K562 (cell line): Measurements from ENCODE around the gene SEC14L2. TPM values are rescaled to one million over a fixed set of nuclear protein-coding genes. Genes with fewer than 3 reads are reported as not detected.
"Not testable (repeated sequence)": the region's sequence is repeated elsewhere in the genome, so short reads cannot be mapped to it uniquely, and the experiment has no call there.

Experiments
- ATAC-seq: fragments of 200-7000 bp; cut with Tn5 transposase; 3 replicates; pipeline ENCODE4 v1.9.1; 2020; ENCODE audit warnings: moderate library complexity
- BruUV-seq: library from RNA; stranded (reverse); fragments of 400-500 nt; replicated peaks from 2 replicates; lab custom pipeline; 2021; lab: Mats Ljungman, UMichigan
- CTCF ChIA-PET: fragments of 300-600 bp; formaldehyde crosslinking; extraction: SDS; loops from one replicate; lab custom pipeline; 2021; ENCODE audit warnings: low intra/inter-chr PET ratio; lab: Yijun Ruan, JAX
- POLR2A ChIA-PET: fragments of 300-600, 350-650 bp; sonication (Branson Sonifier 250); formaldehyde crosslinking; extraction: SDS; loops from one replicate; lab custom pipeline; 2021; ENCODE audit warnings: antibody characterized with exemption, inconsistent platforms; lab: Yijun Ruan, JAX
- DNase-seq, 4 experiments: peaks; one replicate each; pipeline versions ENCODE4 v3.0.0 to v3.0.0-alpha.2; 2011 to 2018; ENCODE audit warnings: low spot score in 3 of 4, mixed read lengths in 3 of 4; ENCODE audit errors: extremely low read depth in 1 of 4
- FAIRE-seq: peaks from 2 replicates; lab custom pipeline; 2011; peaks lifted over from hg19 to GRCh38; lab: Jason Lieb, UNC
- H2AFZ ChIP-seq: 2 replicates; pipeline ENCODE4 v1.6.0; 2011; ENCODE audit warnings: low read depth, low read length, control low read depth, inconsistent platforms
- H3K27ac ChIP-seq: fragments of 200-600 bp; 3 replicates; pipeline ENCODE4 v1.8.0; 2011; ENCODE audit warnings: low read depth, mild to moderate bottlenecking, control low read depth, inconsistent platforms, low read length, moderate library complexity, mixed read lengths; ENCODE audit errors: extremely low read depth
- H3K27me3 ChIP-seq, 2 experiments: fragments of 300-600 bp in 1 of 2; 2 replicates in 1 of 2; 3 replicates in 1 of 2; pipeline versions ENCODE4 v1.6.0 to v1.8.0; 2011; ENCODE audit warnings: inconsistent platforms in 2 of 2, low read length in 2 of 2, mild to moderate bottlenecking in 1 of 2, mixed read lengths in 1 of 2, moderate library complexity in 1 of 2; ENCODE audit not compliant: control insufficient read depth in 2 of 2, insufficient read depth in 2 of 2
- H3K36me3 ChIP-seq: fragments of 300-600 bp; 3 replicates; pipeline ENCODE4 v1.8.0; 2011; ENCODE audit warnings: mild to moderate bottlenecking, low read length, inconsistent platforms; ENCODE audit not compliant: control insufficient read depth, insufficient read depth
- H3K4me1 ChIP-seq, 2 experiments: fragments of 200-600 bp in 1 of 2; replicated peaks in 1 of 2; 2 replicates in 1 of 2; 3 replicates in 1 of 2; pipeline versions ENCODE4 v1.5.1 to v1.8.0; 2011; ENCODE audit warnings: inconsistent platforms in 2 of 2, low read length in 2 of 2, mild to moderate bottlenecking in 1 of 2, mixed read lengths in 1 of 2, moderate library complexity in 1 of 2; ENCODE audit not compliant: control insufficient read depth in 2 of 2, insufficient read depth in 2 of 2
- H3K4me2 ChIP-seq: 2 replicates; pipeline ENCODE4 v1.6.1; 2011; ENCODE audit warnings: low read length, control low read depth, inconsistent platforms, mixed read lengths; ENCODE audit not compliant: insufficient read depth
- H3K4me3 ChIP-seq: fragments of 200-600 bp; sonication (generic), shearing (Covaris generic); 2 replicates; pipeline ENCODE4 v1.5.1; 2016; ENCODE audit warnings: control low read depth, inconsistent platforms
- H3K79me2 ChIP-seq: fragments of 200-600 bp; 3 replicates; pipeline ENCODE4 v1.8.0; 2011; ENCODE audit warnings: low read length, inconsistent platforms; ENCODE audit not compliant: control insufficient read depth, insufficient read depth
- H3K9ac ChIP-seq, 2 experiments: 2 replicates each; pipeline versions ENCODE4 v1.6.0 to v1.6.1; 2011; ENCODE audit warnings: low read depth in 2 of 2, low read length in 2 of 2, control low read depth in 1 of 2, inconsistent platforms in 1 of 2, mild to moderate bottlenecking in 1 of 2, mixed read lengths in 1 of 2; ENCODE audit not compliant: insufficient read depth in 1 of 2
- H3K9me1 ChIP-seq: one replicate; pipeline ENCODE4 v1.6.0; 2011; ENCODE audit warnings: inconsistent platforms, mild to moderate bottlenecking, low read length, moderate library complexity; ENCODE audit not compliant: control insufficient read depth, insufficient read depth
- H3K9me3 ChIP-seq: replicated peaks from 2 replicates; pipeline ENCODE4 v1.5.1; 2011; ENCODE audit warnings: low read depth, low read length, inconsistent platforms; ENCODE audit not compliant: control insufficient read depth, insufficient read depth
- H4K20me1 ChIP-seq: replicated peaks from 2 replicates; pipeline ENCODE4 v1.6.1; 2011; ENCODE audit warnings: low read length, inconsistent platforms, mixed read lengths; ENCODE audit not compliant: control insufficient read depth, insufficient read depth
- HLTF ChIP-seq: fragments of 450-650 bp; IDR thresholded peaks from 2 replicates; pipeline ENCODE4 v1.6.1; 2016
- WGBS: fragments of 100-300 bp; shearing (Covaris generic); methylation state at CpG from one replicate; pipeline ENCODE4 v1.1.6; 2016; ENCODE audit warnings: low coverage, mixed read lengths; ENCODE audit not compliant: insufficient coverage; ENCODE audit errors: missing lambda C conversion rate; 5-methylcytosine and 5-hydroxymethylcytosine counted together
- in situ Hi-C: fragments of 300-500 bp; cut with MboI; formaldehyde crosslinking; loops from 4 replicates; pipeline ENCODE4 v1.15.0; 2018; ENCODE audit warnings: inconsistent platforms, mixed read lengths
- intact Hi-C: fragments of 100-400 bp; cut with micrococcal nuclease; formaldehyde crosslinking; loops from 2 replicates; pipeline ENCODE4 v1.14.2; 2022
- polyA plus RNA-seq, 8 experiments: library from polyadenylated mRNA; depleted of rRNA in 4 of 8; stranded (reverse) in 5 of 8; unstranded in 3 of 8; fragments of >200 nt; fragmentation: Nextera tagmentation in 2 of 8; fragmentation: Illumina TruSeq in 1 of 8; extraction: Ambion mirVana in 2 of 8; extraction: Trizol in 1 of 8; gene quantifications; 2 replicates each; pipeline versions ENCODE4 v1.2.1 to v1.2.3, GENCODE V29; 2011 to 2014; ENCODE audit warnings: inconsistent platforms in 1 of 8, missing spikeins in 1 of 8
- total RNA-seq, 7 experiments: library from RNA; depleted of rRNA in 6 of 7; stranded (reverse); fragments of >200 nt in 6 of 7; fragmentation: Illumina TruSeq in 2 of 7; extraction: Trizol in 2 of 7; gene quantifications; 2 replicates each; pipeline versions ENCODE4 v1.2.1 to v1.2.3, GENCODE V29; 2011 to 2021; ENCODE audit warnings: low replicate concordance in 1 of 7

Gene SEC14L2
- total and polyA plus RNA-seq, 9 of the 15 experiments (the other 6 are each of a cell fraction or from before 2014, with no cell fraction given): 0.03 to 0.17 (median 0.10) TPM

GRCh38 chr22:30460147-30460546 is 63.3 kb downstream of the SEC14L2 start:
- Histone ChIP-seq H4K20me1 (no peaks in the 10 kb centered on the region), H3K4me1 (no peaks in the 10 kb centered on the region; a peak in 1 of 5 replicates), H2AFZ (no peak overlapping the region), H3K9me1 (no peaks in the 10 kb centered on the region), H3K27ac (no peak overlapping the region), H3K9ac (no peak overlapping the region), H3K4me2 (no peak overlapping the region), H3K79me2 (no peaks in the 10 kb centered on the region), H3K27me3 (peaks cover 0 to 5% of the 10 kb centered on the region in 2 experiments; a peak in 1 of 5 replicates), H3K36me3 (no peaks in the 10 kb centered on the region), H3K4me3 (no peak overlapping the region), H3K9me3 (no peaks in the 10 kb centered on the region)
- intact Hi-C loops: no loop called here
- no peak for TF ChIP-seq HLTF
- in situ Hi-C loops: no loop called here
- BruUV-seq: no TSS peak
- ChIA-PET CTCF (no interaction called here), POLR2A (no interaction called here)
- WGBS: 7% methylated on average over 3 of the region's 4 CpGs
- DNase-seq (no peak), ATAC-seq (no peak), FAIRE-seq (no peak)

GRCh38 chr22:30460555-30460954 is 63.7 kb downstream of the SEC14L2 start:
- H3K27ac ChIP-seq, FAIRE-seq, H3K9me3 ChIP-seq, H3K27me3 ChIP-seq, in situ Hi-C loops, POLR2A ChIA-PET, DNase-seq, H3K9me1 ChIP-seq, H3K9ac ChIP-seq, H3K4me3 ChIP-seq, BruUV-seq, intact Hi-C loops, CTCF ChIA-PET, H3K4me2 ChIP-seq, H2AFZ ChIP-seq, ATAC-seq, H3K36me3 ChIP-seq, H3K79me2 ChIP-seq, H4K20me1 ChIP-seq, H3K4me1 ChIP-seq: not testable (repeated sequence)
- 3% methylated on average over 5 of the region's 6 CpGs for WGBS
